ENCODE results near the gene PCSK6. TPM values are rescaled to one million over a fixed set of nuclear protein-coding genes. Genes with fewer than 3 reads are reported as not detected.

PCSK6 gene
- total RNA-seq, 4 donors from 2014 or later: 12.9 to 31.5 (median 23.7) TPM

DNA sequence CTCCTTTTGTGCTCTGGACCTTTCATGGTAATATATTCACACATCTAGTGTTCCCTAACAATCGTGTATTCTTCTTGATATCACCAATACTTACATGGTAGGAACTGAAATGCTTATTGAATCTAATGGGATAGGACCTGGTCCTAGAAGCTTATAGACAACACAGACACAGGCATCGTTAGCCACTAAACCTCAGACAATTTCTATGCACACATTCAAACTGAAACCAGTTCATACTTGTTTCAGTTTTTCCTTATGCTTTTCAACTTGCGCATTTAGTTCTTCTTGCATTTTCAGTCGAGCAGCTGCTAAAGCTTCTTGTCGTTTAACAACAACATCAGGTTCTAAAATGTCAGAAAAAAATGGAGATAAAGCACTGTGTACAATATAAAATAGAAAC, 214.5 kb downstream of the PCSK6 start:
- TF ChIP-seq POLR2AphosphoS5 (IDR thresholded peaks at IDR 0.05) (no peak), POLR2A (IDR thresholded peaks at IDR 0.05) (no peak), EP300 (IDR thresholded peaks at IDR 0.05) (no peak)
- TF ChIP-seq, protein P1, sequence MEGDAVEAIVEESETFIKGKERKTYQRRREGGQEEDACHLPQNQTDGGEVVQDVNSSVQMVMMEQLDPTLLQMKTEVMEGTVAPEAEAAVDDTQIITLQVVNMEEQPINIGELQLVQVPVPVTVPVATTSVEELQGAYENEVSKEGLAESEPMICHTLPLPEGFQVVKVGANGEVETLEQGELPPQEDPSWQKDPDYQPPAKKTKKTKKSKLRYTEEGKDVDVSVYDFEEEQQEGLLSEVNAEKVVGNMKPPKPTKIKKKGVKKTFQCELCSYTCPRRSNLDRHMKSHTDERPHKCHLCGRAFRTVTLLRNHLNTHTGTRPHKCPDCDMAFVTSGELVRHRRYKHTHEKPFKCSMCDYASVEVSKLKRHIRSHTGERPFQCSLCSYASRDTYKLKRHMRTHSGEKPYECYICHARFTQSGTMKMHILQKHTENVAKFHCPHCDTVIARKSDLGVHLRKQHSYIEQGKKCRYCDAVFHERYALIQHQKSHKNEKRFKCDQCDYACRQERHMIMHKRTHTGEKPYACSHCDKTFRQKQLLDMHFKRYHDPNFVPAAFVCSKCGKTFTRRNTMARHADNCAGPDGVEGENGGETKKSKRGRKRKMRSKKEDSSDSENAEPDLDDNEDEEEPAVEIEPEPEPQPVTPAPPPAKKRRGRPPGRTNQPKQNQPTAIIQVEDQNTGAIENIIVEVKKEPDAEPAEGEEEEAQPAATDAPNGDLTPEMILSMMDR (IDR thresholded peaks at IDR 0.05): no peak
- Histone ChIP-seq H3K4me3 (no peak overlapping the region), H3K27ac (no peak overlapping the region), H3K4me1 (peaks cover 20% of the 10 kb centered on the region), H3K36me3 (peaks cover 57% of the 10 kb centered on the region), H3K27me3 (no peaks in the 10 kb centered on the region), H3K9me3 (no peaks in the 10 kb centered on the region)
- 81% methylated on average over 5 of the region's 5 CpGs for WGBS
- DNase-seq (ENCODE audit: low spot score in 2 of 2): no peak

DNA sequence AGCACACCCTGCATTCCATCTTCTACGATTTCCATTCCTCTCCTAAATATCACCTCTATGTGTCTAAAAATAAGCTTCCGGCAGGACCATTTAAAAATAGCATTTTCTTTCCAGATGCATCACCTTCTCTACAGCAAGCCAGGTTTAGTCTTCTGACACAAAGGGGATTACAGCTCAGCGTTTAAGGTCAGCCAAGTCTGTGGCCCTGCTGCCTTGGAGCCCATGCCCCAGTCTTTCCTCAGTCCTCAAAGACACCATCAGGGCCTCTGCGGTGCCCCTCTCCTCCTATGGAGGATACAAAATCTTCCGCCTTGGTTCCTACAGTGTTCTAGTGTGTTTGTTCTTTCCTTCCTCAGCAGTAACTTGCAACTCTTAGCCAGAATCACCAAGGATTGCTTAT, 216.0 kb downstream of the PCSK6 start:
- peaks cover 20% of the 10 kb centered on the region for H3K4me1 ChIP-seq
- no peaks in the 10 kb centered on the region for H3K9me3 ChIP-seq
- no peak overlapping the region for H3K27ac ChIP-seq
- H3K36me3 ChIP-seq: peaks cover 66% of the 10 kb centered on the region
- no peaks in the 10 kb centered on the region for H3K27me3 ChIP-seq
- no peak overlapping the region for H3K4me3 ChIP-seq
- TF ChIP-seq POLR2AphosphoS5 (IDR thresholded peaks at IDR 0.05) (no peak), EP300 (IDR thresholded peaks at IDR 0.05) (no peak), POLR2A (IDR thresholded peaks at IDR 0.05) (no peak)
- TF ChIP-seq, protein P1 (IDR thresholded peaks at IDR 0.05): no peak
- DNase-seq (ENCODE audit: low spot score in 2 of 2): no peak
- 76% methylated on average over 5 of the region's 5 CpGs for WGBS

DNA sequence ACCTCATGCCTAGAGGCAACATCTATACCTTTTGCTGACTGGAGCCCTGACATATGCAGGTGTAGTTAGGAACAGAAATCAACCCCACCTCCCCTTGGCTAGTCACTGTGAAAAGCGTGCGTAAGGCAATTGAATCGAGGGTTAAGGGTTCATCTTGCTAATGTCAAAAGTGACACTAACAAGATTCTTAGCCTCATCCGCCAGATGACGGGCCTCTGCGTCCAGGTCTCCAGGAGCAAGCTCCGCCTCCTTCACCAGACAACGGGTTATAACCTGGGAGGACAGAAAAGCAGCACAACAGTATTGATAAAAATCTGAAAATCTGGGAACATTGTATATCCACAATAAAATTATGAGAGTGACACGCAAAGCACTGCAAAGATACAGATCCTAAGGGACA, 216.9 kb downstream of the PCSK6 start:
- Histone ChIP-seq H3K4me1 (peaks cover 17% of the 10 kb centered on the region), H3K27me3 (no peaks in the 10 kb centered on the region), H3K9me3 (no peaks in the 10 kb centered on the region), H3K4me3 (no peak overlapping the region), H3K36me3 (peaks cover 66% of the 10 kb centered on the region), H3K27ac (no peak overlapping the region)
- no peak for DNase-seq (ENCODE audit: low spot score in 2 of 2)
- WGBS: 90% methylated on average over 9 of the region's 9 CpGs
- no peak for TF ChIP-seq POLR2A (IDR thresholded peaks at IDR 0.05)

DNA sequence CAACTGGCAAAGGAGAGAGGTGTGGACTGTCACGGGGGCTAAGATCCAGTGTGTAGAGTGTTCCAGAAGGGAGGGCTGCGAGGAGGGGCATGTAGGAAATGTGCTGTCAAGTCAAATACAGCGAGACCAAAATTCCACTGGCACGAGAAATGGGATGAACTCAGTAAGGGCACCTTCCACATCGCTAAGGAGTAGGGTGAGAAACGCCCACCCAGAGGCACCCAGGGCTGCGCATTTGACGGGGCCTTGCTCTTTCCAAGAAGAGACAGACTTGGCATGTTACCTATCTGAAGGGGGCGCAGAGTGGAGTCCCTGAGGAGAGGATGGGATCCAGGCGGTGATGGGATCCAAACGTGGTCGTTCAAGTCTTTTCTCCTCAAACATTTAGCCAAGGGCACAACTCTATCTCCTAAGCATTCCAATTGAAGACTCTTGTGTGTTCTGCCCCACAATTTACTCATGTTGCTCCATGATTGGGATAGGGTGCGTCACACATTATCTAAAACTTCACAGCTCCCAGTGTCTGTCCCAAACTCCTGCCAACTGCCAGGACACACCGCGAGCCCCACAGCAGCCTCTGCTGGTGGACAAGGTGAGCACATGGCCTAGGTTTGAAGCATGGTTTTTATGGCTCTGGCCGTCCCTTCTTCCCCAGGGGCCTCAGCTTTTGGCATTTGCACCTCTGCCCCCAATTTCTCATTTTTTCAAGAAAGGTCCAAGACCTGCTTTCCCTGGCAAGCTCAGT, 219.9 kb downstream of the PCSK6 start:
- TF ChIP-seq, protein P1 (IDR thresholded peaks at IDR 0.05): peak in 1 of 2 donors; percentile 31
- TF ChIP-seq POLR2A (IDR thresholded peaks at IDR 0.05) (no peak), POLR2AphosphoS5 (IDR thresholded peaks at IDR 0.05) (no peak)
- Histone ChIP-seq H3K9me3 (no peaks in the 10 kb centered on the region), H3K27ac (no peak overlapping the region), H3K27me3 (no peaks in the 10 kb centered on the region), H3K4me1 (peaks cover 20% of the 10 kb centered on the region), H3K36me3 (peaks cover 57% of the 10 kb centered on the region), H3K4me3 (no peak overlapping the region)
- no peak for DNase-seq (ENCODE audit: low spot score in 2 of 2)
- 83% methylated on average over 16 of the region's 16 CpGs for WGBS

DNA sequence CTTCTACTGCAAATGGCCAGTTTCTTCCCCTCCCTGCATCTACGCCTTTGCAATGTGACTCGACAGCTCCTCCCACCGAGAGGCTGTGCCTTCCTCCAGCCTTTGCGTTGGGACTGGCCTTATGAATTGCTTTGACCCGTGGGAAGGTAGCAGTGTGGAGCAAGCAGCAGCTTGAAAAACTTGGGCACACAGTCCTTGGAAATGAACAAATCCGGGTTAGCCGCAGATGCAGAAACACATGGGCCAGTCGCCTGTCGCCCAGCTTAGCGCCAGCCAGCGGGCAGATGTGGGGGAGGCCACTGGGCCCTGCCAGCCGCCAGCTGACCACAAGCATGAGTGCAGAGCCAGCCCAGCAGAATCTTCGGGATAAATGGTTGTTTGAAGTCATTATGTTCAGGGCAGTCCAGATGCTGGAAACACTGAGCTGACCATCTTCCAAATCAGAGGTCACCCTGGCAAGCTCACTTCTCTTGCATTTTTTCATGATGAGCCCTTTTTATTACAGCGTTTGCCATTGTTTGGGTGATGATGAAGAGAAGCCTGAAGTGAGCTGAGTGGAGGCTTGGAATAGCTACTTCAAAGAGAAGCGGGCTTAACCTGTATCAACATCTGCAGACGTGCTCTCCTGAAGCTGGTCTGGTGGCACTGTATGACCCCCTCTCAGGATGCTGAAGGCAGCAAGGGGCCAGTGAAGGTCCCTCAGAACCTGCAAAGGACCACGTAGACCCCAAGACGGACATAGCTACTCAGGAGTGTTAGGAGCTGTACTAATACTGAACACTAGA, 222.0 kb downstream of the PCSK6 start:
- Histone ChIP-seq H3K27ac (peak overlapping the region; percentile 54), H3K4me1 (peaks cover 20% of the 10 kb centered on the region), H3K27me3 (no peaks in the 10 kb centered on the region), H3K36me3 (peaks cover 36% of the 10 kb centered on the region), H3K9me3 (no peaks in the 10 kb centered on the region), H3K4me3 (no peak overlapping the region)
- WGBS: 48% methylated on average over 11 of the region's 18 CpGs
- TF ChIP-seq EP300 (IDR thresholded peaks at IDR 0.05) (no peak), POLR2AphosphoS5 (IDR thresholded peaks at IDR 0.05) (no peak), POLR2A (IDR thresholded peaks at IDR 0.05) (no peak)
- TF ChIP-seq, protein P1 (IDR thresholded peaks at IDR 0.05): no peak
- DNase-seq (ENCODE audit: low spot score in 2 of 2): no peak
